ENCODE data around the gene ADAMTS6.
A peak's percentile ranks its signal among the peaks of the same experiment; 100 is the strongest.

The ADAMTS6 gene

DNA sequence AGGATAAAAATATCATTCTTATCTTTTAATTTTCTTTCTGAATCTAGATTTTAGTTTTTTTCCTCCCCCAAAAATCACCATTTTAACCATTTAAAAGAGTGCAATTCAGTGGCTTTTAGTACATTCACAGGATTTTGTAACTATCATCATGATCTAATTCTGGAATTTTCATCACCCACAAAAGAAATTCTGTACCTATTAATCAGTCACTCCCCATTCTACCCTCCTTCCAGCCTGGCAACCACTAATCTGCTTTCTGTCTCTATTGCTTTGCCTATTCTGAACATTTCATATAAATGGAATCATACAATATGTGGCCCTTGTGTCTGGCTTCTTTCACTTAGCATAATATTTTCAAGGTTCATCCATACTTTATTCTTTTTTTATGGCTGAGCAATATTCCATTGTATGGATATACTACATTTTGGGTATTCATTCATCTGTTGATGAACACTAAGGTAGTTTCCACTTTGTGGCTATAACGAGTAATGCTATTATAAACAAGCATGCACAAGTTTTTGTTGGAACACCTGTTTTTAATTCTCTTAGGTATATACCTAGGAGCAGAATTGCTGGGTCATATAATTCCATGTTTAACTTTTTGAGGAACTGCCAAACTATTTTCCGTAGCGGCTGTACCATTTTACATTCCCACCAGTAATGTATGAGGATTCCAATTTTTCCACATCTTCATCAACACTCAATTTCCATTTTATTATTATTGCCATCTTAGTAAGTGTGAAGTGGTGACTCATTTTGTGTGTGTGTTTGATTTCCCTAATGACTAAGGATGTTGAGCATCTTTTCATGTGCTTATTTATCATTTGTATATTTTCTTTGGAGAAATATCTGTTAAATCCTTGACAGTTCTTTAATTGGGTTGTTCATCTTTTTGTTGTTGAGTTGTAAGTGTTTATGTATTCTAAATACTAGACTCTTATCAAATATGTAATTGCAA is 372.7 kb downstream of the ADAMTS6 start:
- no peak for DNase-seq (ENCODE audit: low read depth in 1 of 2, low spot score in 1 of 2)

DNA sequence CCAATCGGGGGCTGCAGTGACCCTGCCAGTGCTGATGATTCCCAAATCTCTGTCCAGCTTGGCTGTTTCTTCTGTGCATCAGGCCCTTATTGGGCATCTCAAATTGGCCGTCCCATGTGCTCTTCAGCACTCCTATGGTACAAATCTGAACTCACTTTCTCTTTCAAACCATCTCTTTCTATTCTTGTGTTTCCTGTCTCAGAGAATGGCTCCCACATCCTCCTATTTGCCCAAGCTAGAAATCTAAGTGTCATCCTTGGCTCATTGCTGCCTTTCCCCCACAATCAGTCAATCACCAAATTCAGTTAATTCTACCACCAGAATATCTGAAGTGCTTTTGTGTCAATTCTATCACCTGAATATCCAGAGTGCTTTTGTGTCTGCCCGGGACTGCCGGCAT is 376.4 kb downstream of the ADAMTS6 start:
- no peak for DNase-seq (ENCODE audit: low read depth in 1 of 2, low spot score in 1 of 2)

DNA sequence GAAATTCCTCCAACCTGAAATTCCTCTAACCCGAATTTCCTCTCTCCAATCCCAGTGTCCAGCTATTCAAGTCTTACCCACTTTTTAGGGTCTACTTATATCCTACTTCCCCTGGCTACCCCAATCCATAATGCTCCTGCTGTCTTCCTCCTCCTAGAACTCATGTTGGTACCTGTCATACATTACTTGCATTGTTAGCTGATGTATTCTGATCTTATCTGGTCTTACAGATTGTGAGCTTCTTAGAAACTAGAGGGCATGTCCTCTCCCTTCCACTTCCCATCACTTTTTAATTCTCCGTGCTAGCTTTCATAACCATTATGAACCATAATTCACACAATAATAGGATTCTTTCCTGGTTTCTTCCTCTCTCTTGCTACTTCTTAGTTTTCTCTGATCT is 376.9 kb downstream of the ADAMTS6 start:
- no peak for DNase-seq (ENCODE audit: low read depth in 1 of 2, low spot score in 1 of 2)

DNA sequence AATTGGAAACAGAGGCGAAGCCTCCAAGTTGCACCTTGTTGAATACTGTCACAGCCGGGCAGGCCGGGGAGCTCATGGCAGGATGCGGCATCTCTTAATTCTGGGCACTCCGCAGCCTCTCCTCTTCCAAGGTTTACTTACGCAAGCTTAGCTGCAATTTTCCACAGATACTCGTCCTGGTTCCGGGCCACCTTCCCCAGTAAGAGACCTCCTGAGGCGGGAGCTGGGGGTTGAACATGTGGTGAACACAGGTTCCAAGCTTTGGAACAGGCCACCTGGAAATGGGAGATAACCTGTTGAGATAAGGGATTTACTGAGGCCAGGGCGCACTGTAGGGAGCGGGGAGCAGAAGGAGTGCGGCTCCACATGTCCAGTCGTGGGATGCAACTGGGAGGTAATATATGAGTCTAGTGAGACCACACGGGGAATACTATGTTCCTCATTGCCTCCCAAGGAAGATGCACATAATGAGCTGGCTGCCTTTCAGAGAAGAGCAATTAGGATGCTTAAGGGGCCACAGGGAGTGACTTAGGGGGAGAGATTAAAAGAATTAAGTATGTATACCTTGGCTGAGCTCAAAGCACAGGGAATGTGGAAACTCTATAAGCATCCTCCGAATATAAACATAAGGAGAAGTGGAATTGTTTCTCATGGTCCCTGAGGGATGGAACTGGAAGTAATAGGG is 377.8 kb downstream of the ADAMTS6 start:
- no peak for DNase-seq (ENCODE audit: low read depth in 1 of 2, low spot score in 1 of 2)

DNA sequence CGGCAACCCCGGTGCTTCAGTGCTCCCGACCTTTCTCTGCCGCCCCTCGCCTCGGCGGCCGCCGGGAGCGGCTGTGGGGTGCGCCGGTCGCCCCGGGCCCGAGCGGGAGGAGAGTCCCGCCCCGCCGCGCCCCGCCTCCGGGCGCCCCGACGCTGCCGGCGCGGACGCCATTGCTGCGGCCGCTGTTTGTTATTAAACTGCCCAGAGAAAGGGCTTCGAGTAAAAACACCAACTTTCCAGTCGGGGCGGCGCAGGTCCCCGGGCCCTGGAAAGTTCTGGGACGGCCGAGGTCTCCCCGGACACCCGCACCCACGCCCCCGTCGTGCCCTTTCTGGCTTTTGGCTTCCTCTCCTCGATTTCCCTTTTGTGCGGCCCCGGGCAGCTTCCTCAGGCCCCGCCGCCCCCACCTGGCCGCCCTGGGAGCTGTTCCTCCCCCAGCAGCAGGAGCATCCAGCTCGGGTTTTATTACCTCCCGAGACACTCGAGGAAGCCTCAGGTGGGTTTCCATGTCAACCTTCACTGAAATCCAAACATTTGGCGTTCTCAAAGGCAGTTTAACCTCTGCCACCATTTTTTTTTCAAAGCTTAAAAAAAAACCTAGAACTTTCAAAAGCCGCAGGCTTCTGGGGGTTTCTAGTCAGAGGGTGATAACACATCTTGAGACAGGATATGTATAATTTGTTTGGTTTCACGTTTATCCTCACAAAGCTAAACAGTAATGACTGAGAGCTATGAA is 378.6 kb downstream of the ADAMTS6 start:
- DNase-seq (ENCODE audit: low read depth in 1 of 2, low spot score in 1 of 2), result peak in 1 of 2 donors; percentile 8

DNA sequence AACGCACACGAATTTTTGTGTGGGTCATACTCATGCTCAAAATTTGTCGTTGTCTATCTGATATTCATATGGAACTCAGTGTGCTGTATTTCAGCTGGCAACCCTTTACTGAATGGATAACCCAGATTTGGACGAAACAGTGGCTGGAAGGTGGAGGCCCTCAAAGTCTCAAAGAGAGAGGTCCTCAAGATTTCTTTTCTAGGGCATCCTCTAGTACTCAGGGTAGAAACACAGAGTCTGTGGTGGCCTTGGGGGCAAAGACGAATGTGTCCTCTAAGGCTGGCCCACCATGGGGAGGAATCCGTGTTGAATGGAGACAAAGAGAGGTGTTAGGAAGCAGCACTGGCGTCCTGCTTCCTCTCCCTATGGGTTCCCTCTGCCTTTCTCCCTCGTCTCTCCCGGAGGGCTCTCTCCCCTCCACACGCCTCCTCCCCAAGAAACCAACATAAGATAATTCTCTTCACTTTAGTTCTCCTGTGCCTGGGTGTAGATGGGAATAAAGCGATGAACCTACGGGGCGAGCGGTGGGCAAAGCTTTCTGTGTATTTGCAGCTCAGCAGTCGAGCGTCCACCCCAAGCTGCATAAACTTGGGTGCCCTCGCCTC is 379.2 kb downstream of the ADAMTS6 start:
- DNase-seq (ENCODE audit: low read depth in 1 of 2, low spot score in 1 of 2), result no peak

DNA sequence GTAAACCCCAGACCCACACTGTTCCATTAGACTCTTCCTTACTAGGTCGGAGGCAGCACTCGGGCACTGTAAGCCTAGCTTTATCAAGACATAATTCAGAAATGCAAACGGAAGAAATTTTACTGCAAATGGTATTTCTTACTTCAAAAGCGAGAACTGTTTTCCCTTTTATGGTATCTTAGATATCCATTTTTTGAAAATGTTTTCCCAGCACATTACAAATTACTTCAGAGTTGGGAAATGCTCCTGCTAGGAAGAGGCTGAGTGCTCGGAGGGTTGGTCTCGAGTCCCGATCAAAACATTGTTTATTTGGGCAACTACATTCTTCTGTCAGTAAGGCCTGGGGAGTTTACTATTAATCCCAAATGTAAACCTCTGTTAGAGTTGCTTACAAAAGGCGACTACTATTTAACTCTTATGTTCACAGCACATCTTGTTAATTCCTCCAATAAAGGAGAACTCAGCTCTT is 380.1 kb downstream of the ADAMTS6 start:
- no peak for DNase-seq (ENCODE audit: low read depth in 1 of 2, low spot score in 1 of 2)

DNA sequence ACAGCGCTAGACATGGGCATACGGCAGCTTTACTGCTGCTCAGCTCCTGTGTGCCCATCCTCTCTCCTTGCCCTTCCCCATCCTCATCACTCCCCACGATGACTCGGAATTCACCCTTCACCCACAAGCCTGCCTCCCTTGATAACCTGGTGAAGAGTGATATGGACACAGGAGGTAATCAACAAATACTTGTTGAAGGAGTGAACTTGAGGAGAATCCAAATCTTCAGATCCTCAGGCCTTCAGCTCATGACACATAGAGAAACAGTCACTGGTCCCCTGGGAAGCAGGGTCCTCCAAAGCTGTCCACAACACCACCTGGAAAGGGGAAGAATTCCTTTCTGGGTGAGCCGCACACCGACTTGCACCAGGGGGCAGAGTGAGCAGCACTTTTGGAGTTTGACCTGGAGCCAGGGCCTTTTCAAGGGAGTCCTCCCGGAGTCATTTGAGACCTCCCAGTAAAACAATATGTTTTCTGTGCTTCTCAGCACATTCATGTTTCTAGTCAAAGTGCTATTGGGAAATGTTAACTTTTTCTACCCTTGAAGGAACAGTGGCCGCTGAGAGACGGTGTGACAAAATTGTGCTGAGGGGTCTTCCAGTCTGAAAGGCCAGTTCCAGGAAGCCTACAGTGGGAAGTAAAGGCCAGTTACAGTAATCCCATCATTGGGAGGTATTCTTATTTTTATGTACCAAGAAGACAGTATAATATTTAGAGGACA is 380.6 kb downstream of the ADAMTS6 start:
- DNase-seq (ENCODE audit: low read depth in 1 of 2, low spot score in 1 of 2), result no peak
